ENCODE results near the gene C18orf54. TPM values are rescaled to one million over a fixed set of nuclear protein-coding genes. Genes with fewer than 3 reads are reported as not detected.
"Not testable (repeated sequence)": the region's sequence is repeated elsewhere in the genome, so short reads cannot be mapped to it uniquely, and the experiment has no call there.

C18orf54 gene
- polyA plus RNA-seq, 1 donor from 2014 or later, result 0.99 TPM

- H3K4me1 Mint-ChIP-seq, result peaks cover 11 to 20% (median 11%) of the 10 kb centered on the region in 3 donors
- H3K27ac Mint-ChIP-seq, result peak overlapping the region in 1 of 3 donors; percentile 48
- no peaks in the 10 kb centered on the region for H3K27me3 Mint-ChIP-seq
- peak overlapping the region in 1 of 4 donors; percentile 74 for H3K4me3 Mint-ChIP-seq
- H3K36me3 Mint-ChIP-seq, result peaks cover 5% of the 10 kb centered on the region
- no peaks in the 10 kb centered on the region for H3K9me3 Mint-ChIP-seq
Observed at GRCh38 chr18:54360406-54360805, 2.7 kb downstream of the C18orf54 start.

- H3K9me3 Mint-ChIP-seq, result no peaks in the 10 kb centered on the region
- H3K27ac Mint-ChIP-seq, result no peak overlapping the region
- no peaks in the 10 kb centered on the region for H3K27me3 Mint-ChIP-seq
- H3K4me3 Mint-ChIP-seq, result peak overlapping the region in 1 of 4 donors; percentile 13
- peaks cover 0 to 2% (median 0%) of the 10 kb centered on the region in 3 donors for H3K4me1 Mint-ChIP-seq
- peaks cover 2% of the 10 kb centered on the region for H3K36me3 Mint-ChIP-seq
Observed at GRCh38 chr18:54378057-54378456, 20.4 kb downstream of the C18orf54 start.

GRCh38 chr18:54381640-54382039 lies 23.9 kb downstream of the C18orf54 start:
- Mint-ChIP-seq H3K4me3 (no peak overlapping the region), H3K9me3 (no peaks in the 10 kb centered on the region), H3K36me3 (no peaks in the 10 kb centered on the region), H3K27ac (no peak overlapping the region), H3K27me3 (no peaks in the 10 kb centered on the region), H3K4me1 (peaks cover 0 to 2% (median 0%) of the 10 kb centered on the region in 3 donors)

- no peaks in the 10 kb centered on the region for H3K9me3 Mint-ChIP-seq
- H3K4me3 Mint-ChIP-seq, result no peak overlapping the region
- peaks cover 0 to 2% (median 0%) of the 10 kb centered on the region in 3 donors for H3K4me1 Mint-ChIP-seq
- H3K27ac Mint-ChIP-seq, result no peak overlapping the region
- no peaks in the 10 kb centered on the region for H3K36me3 Mint-ChIP-seq
- no peaks in the 10 kb centered on the region for H3K27me3 Mint-ChIP-seq
Observed at GRCh38 chr18:54382076-54382475, 24.4 kb downstream of the C18orf54 start.

GRCh38 chr18:54382733-54383252 lies 25.1 kb downstream of the C18orf54 start:
- Mint-ChIP-seq H3K36me3 (no peaks in the 10 kb centered on the region), H3K4me3 (no peak overlapping the region), H3K27me3 (no peaks in the 10 kb centered on the region), H3K27ac (peak overlapping the region in 1 of 3 donors; percentile 72), H3K9me3 (no peaks in the 10 kb centered on the region), H3K4me1 (peaks cover 0 to 2% (median 0%) of the 10 kb centered on the region in 3 donors)

GRCh38 chr18:54386043-54386442 lies 28.3 kb downstream of the C18orf54 start:
- H3K27ac Mint-ChIP-seq, result no peak overlapping the region
- no peaks in the 10 kb centered on the region for H3K9me3 Mint-ChIP-seq
- H3K36me3 Mint-ChIP-seq, result no peaks in the 10 kb centered on the region
- no peaks in the 10 kb centered on the region for H3K4me1 Mint-ChIP-seq
- H3K27me3 Mint-ChIP-seq, result peaks cover 4% of the 10 kb centered on the region
- H3K4me3 Mint-ChIP-seq, result no peak overlapping the region

GRCh38 chr18:54386800-54387495 lies 29.2 kb downstream of the C18orf54 start:
- not testable (repeated sequence) for H3K36me3 Mint-ChIP-seq, H3K27ac Mint-ChIP-seq, H3K27me3 Mint-ChIP-seq, H3K9me3 Mint-ChIP-seq, H3K4me3 Mint-ChIP-seq, H3K4me1 Mint-ChIP-seq

GRCh38 chr18:54387631-54388030 lies 29.9 kb downstream of the C18orf54 start:
- H3K4me3 Mint-ChIP-seq, result no peak overlapping the region

GRCh38 chr18:54388203-54389142 lies 30.8 kb downstream of the C18orf54 start:
- no peak overlapping the region for H3K27ac Mint-ChIP-seq
- no peak overlapping the region for H3K4me3 Mint-ChIP-seq

More at GRCh38 chr18:54387631-54388030, 29.9 kb downstream of the C18orf54 start:
- Mint-ChIP-seq H3K27ac (no peak overlapping the region), H3K36me3 (no peaks in the 10 kb centered on the region), H3K9me3 (no peaks in the 10 kb centered on the region), H3K4me1 (no peaks in the 10 kb centered on the region), H3K27me3 (peaks cover 4% of the 10 kb centered on the region)

GRCh38 chr18:54389143-54389505 lies 31.4 kb downstream of the C18orf54 start:
- H3K9me3 Mint-ChIP-seq, result no peaks in the 10 kb centered on the region
- no peak overlapping the region for H3K4me3 Mint-ChIP-seq
- no peaks in the 10 kb centered on the region for H3K4me1 Mint-ChIP-seq
- no peak overlapping the region for H3K27ac Mint-ChIP-seq
- H3K36me3 Mint-ChIP-seq, result no peaks in the 10 kb centered on the region
- H3K27me3 Mint-ChIP-seq, result peaks cover 4% of the 10 kb centered on the region

More at GRCh38 chr18:54388203-54389142, 30.8 kb downstream of the C18orf54 start:
- H3K4me1 Mint-ChIP-seq, result no peaks in the 10 kb centered on the region
- H3K9me3 Mint-ChIP-seq, result no peaks in the 10 kb centered on the region
- H3K27me3 Mint-ChIP-seq, result peaks cover 4% of the 10 kb centered on the region
- no peaks in the 10 kb centered on the region for H3K36me3 Mint-ChIP-seq

GRCh38 chr18:54390838-54391237 lies 33.1 kb downstream of the C18orf54 start:
- H3K4me1 Mint-ChIP-seq, result no peaks in the 10 kb centered on the region
- H3K36me3 Mint-ChIP-seq, result no peaks in the 10 kb centered on the region
- no peak overlapping the region for H3K4me3 Mint-ChIP-seq
- peak overlapping the region in 1 of 3 donors; percentile 81 for H3K27ac Mint-ChIP-seq
- no peaks in the 10 kb centered on the region for H3K9me3 Mint-ChIP-seq
- peaks cover 4% of the 10 kb centered on the region for H3K27me3 Mint-ChIP-seq

GRCh38 chr18:54392543-54393023 lies 34.9 kb downstream of the C18orf54 start:
- H3K4me3 Mint-ChIP-seq, result no peak overlapping the region
- H3K36me3 Mint-ChIP-seq, result no peaks in the 10 kb centered on the region
- H3K27me3 Mint-ChIP-seq, result peaks cover 4% of the 10 kb centered on the region
- H3K4me1 Mint-ChIP-seq, result no peaks in the 10 kb centered on the region
- no peak overlapping the region for H3K27ac Mint-ChIP-seq
- no peaks in the 10 kb centered on the region for H3K9me3 Mint-ChIP-seq

GRCh38 chr18:54393648-54394294 lies 36.1 kb downstream of the C18orf54 start:
- no peak overlapping the region for H3K4me3 Mint-ChIP-seq
- H3K27me3 Mint-ChIP-seq, result peaks cover 2% of the 10 kb centered on the region
- H3K36me3 Mint-ChIP-seq, result no peaks in the 10 kb centered on the region
- no peaks in the 10 kb centered on the region for H3K4me1 Mint-ChIP-seq
- no peaks in the 10 kb centered on the region for H3K9me3 Mint-ChIP-seq
- no peak overlapping the region for H3K27ac Mint-ChIP-seq

- Mint-ChIP-seq H3K4me3 (no peak overlapping the region), H3K27ac (no peak overlapping the region), H3K27me3 (no peaks in the 10 kb centered on the region), H3K4me1 (no peaks in the 10 kb centered on the region), H3K9me3 (no peaks in the 10 kb centered on the region), H3K36me3 (no peaks in the 10 kb centered on the region)
Observed at GRCh38 chr18:54396760-54397159, 39.1 kb downstream of the C18orf54 start.

GRCh38 chr18:54405290-54405689 lies 47.6 kb downstream of the C18orf54 start:
- H3K27me3 Mint-ChIP-seq, result peaks cover 6% of the 10 kb centered on the region
- H3K4me3 Mint-ChIP-seq, result no peak overlapping the region
- no peak overlapping the region for H3K27ac Mint-ChIP-seq
- peaks cover 1% of the 10 kb centered on the region for H3K36me3 Mint-ChIP-seq
- peaks cover 0 to 2% (median 0%) of the 10 kb centered on the region in 3 donors for H3K9me3 Mint-ChIP-seq
- no peaks in the 10 kb centered on the region for H3K4me1 Mint-ChIP-seq
